Hippocampal formation (tissue), 2 donors: ENCODE results near the gene DIPK1B.

ENCODE experiments used
- DNase-seq, 2 donors: peaks; one replicate each; lab custom pipeline; 2025; lab: John Stamatoyannopoulos, UW

Gene DIPK1B

DNA sequence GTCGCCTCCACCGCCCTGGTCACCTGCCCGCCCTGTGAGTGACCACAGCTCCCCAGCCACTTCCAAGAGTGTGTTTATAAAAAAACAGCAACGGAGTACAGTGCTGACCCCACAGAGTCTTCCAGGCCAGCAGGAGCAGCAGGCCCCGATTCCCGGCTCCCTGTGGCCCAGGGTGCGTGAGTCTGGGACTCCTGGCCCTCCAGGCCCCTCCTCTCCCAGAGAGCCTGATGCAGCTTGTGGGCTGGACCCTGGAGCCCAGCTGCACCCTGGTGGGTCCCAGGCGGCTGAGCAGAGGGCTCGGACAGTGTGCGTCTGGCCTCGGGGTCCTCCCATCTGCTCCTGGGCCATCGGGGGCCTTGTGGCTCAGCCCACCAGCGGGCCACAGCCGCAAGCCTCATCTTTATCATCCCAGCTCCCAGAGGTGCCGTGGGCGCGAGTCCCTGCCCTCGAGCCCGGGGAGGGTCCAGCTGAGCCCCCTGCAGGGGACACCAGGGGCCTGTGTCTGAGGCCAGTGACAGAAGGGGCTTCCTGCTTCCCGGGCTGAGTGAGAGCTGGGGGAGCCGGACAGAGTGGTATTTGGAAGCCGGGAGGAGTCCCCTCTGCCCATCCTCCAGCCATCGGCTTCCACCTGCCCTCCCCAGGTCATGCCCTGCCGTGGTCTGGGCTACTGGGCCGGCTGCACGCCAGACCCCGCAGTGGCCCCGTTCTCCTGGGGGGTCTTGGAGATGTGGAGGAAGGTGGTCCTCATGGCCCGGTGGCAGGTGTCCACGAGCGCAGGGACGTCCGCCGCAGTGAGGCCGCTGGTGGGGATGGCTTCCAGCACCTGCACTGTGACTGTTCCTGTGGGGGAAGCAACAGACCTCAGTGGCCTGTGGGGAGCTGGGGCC is 39.0 kb upstream of the DIPK1B start:
- no peak for DNase-seq

DNA sequence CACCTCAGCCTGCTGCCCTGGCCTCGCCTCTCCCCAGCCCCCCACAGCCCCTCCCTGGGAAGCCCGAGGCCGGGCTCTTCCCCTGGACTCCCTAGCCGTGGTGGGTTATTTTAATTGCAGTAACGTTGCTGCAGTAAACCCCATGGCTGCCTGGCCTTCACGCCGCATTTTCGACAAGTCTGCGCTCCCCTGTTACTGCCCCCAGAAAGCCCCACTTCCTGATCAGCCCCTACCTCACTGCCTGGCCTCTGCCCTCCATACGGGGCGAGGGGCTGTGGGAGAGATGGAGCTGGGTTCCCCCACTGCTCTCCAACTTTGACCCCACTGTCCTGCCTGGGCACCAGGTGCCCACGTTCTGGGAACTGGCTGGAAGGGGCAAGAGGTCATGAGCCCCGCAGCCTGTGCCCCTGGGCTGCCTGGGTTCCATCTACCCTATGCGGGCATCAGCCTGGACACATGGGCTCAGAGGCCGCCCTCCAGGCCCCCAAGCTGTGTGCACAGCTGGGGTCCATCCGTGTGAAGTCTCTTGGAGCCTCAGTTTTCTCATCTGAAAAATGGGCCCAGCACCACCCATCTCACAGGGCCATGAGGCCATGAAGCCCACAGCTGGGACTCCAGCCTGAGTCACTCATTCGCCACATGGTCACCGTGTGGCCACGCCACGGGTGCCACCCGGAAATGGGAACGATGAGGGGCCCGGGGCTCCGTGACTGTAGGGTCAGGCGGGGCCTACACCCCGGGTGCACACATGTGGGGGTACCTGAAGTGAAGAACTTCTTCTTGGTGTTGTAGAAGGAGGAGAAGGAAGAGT is 38.2 kb upstream of the DIPK1B start:
- DNase-seq = no peak

DNA sequence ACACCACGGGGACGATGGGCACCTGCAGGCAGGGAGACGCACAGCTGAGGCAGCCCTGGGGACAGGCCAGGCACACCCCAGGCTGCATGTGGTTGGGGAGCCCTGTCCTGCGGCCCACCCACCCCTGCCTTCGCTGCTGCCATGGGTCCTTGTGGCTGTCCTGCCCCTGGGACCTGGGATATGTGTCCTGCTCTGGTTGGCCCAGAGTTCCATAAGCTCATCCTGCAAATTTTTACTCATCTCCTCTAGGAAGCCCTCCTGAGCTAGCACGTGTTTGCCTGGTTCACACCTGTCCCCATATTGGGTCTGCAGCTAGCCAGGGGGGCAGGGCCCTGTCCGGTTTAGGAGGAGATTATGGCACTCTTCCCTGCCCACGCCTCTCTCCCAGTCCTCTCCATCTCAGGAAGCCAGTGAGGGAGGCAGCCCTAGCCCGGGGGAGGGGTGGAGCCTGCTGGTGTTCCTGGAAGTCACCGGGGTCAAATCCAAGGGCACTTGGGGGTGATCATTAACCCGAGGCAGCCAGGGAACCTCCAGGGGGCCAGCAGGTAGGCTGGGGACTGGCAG is 37.5 kb upstream of the DIPK1B start:
- no peak for DNase-seq

DNA sequence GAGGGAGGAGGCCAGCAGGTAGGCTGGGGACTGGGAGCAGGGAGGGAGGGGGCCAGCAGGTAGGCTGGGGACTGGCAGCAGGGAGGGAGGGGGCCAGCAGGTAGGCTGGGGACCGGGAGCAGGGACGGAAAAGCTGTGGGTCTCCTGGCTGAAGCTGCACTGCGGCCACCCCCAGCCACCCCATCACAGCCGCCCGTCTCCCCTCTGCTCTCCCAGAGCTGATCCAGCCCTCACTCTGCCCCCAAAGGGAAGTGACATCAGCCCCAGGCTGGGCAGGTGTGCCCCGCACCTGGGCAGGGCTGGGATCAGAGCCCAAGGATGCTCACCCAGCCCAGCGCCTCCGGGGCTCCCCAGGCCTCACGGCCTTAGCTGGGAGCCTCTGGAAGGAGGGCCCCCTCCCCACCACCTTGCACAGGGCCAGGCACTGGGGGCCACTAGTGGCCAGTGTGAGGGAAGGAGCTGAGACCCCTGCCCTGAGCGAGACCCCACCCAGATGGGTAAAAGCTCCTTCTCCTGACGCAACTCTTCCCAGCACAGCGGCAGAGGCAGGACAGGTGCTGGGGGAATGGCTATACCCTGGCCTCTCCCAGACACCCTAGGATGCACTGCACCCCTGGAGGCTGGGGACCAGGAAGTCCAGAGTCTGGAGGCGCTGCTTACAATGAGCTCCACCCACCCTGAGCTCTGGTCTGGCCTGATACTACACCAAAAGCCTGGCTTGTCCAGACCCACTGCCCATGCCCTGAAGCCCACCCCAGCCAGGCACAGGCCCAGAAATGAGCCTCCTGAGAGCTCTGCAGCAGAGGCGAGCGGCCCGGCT is 36.7 kb upstream of the DIPK1B start:
- DNase-seq = no peak

DNA sequence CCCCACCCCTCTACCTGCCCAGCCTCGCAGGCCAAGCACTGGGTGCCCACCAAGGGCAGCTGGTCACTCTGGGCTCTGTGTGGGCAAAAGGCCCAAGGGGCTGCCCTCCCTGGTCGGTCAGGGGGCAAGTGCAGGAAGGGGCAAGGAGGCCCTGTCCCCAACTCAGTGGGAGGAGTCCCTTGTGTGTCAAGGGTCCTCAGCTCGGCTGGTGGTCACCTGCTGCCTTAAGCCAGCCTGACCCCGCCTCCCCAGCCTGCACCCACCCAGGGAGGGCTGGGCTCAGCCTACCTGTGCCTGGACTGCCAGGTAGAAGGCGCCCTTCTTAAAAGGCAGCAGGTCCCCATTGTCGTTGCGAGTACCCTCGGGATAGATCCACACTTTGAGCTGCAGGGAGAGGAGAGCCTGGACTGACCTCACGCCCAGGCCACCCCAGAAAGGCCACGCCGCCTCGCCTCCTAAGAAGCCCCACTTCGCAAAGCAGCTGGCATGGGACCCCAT is 36.0 kb upstream of the DIPK1B start:
- no peak for DNase-seq

DNA sequence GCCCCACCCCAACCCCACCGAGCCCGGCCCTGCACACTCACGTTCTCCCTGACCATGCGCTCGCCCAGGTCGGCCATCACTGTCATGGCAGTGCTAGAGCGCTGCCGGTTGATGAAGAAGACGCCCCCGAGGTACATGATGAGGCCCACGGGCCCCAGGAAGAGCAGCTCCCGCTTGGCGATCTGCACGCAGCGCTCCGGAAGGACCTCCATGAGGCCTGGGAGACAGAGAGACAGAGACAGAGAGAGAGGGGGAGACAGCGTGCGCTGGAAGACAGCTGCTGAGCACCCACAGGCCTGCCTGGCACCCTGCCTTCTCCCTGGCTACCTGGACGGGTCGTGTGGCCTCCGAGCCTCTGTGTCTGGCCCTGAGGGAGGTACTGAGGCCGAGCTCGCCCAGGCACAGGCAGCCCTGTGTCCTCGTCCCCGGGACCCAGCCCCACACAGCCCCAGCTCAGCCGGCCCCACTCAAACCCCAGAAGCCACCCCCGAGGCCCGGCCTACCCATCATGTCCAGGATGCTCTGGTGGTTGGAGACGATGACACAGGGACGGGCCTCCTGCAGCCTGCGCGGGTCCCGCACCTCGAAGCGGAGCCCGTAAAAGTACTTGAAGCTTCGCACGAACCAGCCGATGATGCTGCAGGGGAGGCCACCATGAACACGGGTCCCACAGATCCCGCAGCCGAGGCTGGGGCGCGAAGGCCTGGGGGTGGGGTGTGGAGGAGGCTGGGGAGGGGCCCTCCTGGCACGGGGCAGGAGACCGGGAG is 35.3 kb upstream of the DIPK1B start:
- no peak for DNase-seq

DNA sequence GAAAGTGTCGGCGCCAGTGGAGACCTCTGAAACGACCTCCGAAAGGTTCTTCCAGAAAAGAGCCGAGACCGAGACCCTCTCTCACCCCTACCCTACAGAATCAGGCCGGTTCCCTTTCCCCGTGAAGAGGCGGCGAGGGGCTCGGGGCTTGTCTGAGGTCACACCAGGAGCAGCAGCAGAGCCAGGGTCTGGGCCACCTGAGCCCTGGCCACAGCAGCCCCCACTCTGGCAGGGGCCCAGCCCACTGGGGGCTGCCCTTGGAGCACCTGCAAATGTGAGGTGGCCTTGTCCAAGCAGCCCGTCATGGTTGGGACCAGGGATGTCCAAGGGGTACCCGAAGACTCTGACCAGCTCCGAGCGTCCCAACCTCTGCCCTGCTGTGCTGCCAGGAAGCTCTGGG is 34.3 kb upstream of the DIPK1B start:
- DNase-seq = no peak

DNA sequence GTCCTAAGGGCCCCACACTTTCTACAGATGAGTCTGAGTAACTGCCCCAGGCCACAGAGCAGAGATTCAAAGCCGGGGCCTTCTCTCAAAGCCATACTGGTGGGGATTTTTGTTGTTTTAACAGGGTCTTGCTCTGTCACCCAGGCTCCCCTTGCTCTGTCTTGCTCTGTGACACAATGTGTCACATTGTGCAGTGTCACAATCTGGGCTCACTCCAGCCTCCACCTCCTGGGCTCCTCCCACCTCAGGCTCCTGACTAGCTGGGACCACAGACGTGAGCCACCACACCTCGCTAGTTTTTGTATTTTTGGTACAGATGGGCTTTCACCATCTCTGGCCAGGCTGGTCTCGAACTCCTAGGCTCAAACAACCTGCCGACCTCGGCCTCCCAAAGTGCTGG is 33.7 kb upstream of the DIPK1B start:
- no peak for DNase-seq

DNA sequence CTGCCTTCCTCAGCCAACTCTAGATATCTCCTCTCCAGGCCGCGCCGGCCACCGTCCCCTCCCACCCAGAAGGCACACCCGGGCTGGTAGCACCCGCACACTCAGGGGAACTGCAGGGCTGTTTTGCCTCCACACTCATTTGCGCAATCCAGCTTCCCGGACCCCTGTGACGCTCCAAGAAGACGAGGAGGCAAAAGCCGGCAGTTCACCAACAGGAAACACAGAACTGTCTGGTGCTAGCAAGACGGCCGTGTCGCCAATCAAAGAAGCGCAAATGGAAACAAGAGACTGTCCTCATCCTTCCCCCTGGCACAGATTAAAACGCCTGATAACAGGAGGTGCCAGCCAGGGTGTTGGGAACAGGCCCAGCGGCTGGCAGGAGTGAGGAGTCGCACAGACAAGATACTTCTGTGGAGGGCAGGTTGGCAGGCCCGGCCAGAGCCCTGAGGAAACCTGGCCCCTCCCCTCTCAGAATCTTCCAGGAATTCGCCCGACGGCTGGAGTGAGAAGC is 32.9 kb upstream of the DIPK1B start:
- peak in 1 of 2 donors; percentile 21 for DNase-seq

DNA sequence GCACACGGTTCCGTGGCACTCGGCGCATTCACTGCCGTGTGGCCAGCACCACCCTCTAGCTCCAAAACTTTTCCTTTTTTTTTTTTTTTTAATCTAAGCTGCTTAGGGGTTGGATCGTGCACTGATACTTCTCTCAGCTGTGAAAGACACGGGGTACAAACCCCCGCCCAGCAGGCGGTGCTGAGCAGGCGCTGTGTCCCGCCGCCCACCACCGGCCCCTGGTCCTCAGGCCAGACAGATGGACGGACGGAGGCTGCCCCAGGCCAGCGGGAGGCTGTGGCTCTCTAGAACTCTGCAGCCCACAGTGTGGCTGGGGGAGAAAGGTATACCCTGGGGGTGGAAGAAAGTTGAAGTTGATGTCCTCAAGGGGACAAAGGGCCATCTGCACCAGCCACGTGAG is 31.3 kb upstream of the DIPK1B start:
- DNase-seq = no peak

DNA sequence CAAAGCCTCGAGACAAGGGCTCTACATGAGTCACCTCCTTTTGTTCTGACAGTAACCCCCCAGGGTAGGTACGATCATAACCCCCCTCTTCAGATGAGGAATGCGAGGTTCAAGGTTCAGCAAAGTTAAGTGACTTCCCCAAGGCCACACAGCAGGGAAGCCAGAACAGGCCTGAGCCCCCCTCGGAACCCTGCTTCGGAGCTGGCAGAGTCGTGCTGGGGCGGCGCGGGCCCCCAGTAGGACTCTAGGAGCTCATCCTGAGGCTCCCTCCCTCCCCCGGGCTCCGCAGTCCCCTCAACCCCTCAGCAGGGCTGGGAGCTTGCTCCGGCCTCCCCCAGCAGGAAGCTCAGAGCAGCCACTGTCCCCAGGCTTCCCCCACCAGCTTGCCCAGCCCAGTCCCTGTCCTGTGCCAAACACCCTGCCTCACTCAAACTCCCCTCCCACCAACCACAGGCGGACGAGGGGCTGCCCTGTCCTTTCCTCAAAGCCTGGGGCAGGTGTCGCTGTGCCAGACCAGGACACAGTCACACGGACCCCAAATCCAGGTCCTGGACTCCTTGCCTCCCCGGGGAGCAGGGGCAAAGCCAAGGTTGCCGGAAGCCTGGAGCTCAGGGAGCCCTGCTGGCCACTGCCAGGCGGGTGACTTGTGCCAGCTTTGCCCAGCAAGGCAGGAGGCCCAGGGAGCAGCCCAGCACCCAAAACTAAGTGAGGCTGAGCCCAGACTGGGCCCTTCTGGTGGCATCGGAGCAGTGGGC is 30.2 kb upstream of the DIPK1B start:
- DNase-seq = no peak

DNA sequence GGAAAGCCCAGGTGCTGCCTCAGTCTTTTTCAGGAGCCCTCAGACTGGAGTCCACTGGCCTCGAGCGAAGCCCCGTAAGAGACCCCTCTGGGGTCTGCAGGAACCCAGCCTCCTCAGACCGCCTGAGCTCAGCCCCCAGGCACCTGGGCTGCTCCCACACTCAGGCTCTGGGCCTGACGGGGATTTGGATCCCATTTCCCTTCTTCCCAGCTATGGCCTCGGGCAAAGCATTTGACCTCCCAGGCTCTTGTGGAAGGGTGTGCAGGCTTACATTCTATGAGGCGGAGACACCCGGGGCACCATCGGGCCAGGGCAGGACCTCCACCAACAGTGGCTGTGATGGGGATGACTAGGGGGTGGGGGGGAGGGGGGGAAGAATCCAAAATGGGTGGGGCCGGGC is 29.7 kb upstream of the DIPK1B start:
- DNase-seq = no peak

DNA sequence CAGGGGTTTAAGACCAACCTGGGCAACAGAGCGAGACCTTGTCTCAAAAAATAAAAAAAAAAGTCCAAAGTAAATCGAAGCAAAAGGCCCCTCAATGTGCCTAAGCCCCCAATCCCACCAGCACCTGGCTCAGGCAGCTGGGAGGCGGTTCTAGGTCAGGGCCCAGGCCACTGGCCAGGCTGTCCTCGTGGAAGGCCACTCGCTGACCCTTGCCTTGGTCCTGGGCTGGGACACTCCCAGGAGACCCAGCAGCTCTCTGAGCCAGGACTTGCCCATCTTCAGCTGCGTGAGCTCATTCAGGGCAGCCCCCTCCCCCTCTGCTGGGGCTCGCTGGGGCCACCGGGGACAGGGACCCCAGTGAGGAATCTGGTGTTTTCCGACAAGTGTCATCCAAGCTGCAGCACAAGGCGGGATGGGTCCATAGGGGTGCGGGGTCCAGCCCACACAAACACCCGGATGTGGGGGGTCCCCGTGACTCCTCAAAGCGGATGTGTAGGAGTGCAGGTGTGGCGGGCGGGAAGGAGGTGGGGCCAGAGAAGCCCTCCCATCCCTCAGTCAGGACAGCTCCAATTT is 29.1 kb upstream of the DIPK1B start:
- DNase-seq = no peak

DNA sequence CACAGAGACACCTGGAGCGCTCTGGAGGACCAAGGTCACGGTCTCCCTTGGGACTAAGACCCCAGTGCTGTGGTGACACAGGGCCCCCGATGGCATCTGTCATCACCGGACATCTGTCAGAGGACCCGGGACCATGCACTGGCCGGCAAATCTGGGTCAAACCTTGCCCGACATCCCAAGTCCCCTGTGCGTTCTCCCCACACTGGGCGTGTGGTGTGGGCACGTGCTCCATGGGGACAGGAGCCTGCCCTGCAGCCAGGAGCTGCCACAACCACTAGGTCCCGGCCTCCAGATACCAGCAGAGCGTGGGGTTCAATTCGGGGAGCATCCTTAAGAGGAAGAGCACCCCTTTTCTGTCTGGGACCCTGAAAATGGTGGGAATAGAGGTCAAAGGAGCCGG is 28.6 kb upstream of the DIPK1B start:
- no peak for DNase-seq

DNA sequence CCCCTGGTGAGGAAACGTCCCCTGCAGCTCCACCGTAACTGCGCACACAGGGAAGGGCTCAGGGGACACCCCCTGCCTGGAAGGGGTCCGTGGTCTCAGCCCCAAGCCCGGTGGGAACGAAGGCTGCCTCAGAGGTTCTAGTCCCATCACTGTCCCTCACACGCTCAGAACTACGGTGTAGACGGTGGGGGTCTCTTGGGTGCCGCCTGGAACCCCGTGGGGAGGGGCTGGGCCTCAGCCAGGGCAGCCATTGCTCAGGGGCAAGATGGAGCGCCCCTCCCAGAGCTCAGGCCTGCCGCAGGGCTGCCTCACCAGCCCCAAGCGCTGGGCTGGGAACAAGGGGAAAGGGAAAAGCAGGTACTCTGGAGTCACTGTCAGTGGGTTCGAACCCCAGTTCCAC is 28.0 kb upstream of the DIPK1B start:
- no peak for DNase-seq

DNA sequence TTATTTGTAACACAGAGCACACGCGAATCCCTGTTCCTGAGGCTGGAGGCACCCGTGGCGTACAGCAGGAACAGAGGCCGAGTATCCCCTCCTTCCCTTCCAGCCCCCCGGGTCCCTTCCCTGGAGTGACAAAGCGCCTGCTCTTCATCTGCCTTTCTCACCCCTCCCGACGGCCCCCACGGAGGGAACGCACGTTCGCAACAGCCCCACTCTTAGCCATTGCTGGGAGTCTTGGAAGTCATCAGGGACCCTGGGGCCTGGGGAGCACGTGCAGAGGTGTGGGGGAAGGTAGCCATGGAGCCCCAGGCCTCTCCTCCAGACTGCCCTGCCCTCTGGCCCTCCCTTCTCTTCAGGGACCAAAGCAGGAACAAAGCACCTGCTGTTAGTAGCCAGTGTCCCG is 27.6 kb upstream of the DIPK1B start:
- DNase-seq = no peak

DNA sequence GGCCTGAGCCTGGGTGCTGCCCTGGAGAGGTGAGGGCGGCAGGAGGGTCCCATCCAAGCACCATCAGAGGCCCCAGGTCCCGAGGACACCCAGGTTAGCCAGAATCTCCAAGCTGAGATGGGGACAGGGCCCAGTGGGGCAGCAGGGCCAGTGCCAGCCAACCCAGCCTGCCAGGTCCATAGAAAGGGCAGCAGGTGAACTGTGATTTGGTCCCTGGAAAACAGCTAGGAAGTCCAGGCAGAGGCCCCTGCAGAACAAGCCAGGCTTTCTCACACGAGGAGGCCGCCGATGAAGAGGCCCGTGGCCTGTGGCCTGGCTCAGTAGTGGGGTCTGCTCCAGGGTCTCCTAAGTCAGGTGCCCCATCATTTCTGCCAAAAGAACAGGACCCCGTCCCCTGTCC is 27.2 kb upstream of the DIPK1B start:
- DNase-seq = no peak

DNA sequence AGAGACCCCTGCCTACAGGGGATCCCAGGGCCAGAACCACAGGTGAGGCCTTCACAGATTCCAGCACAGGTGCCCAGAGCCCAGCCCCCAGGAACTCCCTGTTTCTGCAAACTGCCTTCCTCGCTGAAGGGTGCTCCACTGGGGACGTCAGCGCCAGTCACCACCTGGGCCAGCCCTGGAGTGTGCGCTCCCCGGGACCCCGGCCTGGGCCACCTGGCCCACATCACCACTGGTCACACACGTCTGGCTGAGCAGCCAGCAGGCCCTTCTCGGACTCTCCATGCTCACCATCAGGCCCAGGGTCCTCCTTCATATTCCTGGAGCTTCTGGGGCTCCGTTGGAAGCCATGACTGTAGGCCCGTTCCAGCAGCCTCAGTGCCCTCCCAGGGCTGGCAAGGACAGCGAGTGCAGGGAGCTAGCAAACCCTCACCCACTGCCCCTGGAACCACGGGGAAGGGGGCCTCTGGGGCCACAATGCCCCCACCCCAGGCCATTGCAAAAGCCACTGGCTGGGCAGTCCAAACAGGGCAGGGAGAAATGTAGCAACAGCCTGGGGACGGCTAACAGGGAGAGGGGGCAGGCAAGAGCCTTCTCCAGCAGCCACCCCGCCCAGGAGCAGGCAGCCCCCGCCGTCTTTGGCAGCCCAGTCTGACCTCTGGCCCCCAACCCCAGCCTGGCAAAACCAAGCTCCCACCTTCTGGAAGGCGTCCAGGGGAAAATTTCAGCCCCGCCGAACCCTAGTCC is 26.4 kb upstream of the DIPK1B start:
- DNase-seq = no peak

DNA sequence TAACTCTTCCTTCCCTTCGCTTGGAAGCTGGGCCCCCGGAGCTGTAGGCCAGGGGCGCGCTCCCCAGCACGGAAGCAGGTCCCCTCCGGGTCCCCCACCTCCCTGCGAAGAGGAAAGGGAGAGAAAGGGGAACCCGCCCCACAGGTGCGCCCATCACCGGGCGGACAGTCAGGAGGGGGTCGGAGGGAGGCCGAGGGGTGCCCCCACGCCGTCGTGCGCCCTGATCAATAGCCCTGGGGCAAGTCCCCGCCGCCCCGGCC is 25.9 kb upstream of the DIPK1B start:
- DNase-seq = no peak
